ENCODE results near the gene EMSY. TPM values are rescaled to one million over a fixed set of nuclear protein-coding genes. Genes with fewer than 3 reads are reported as not detected.

The EMSY gene
- total RNA-seq, 1 experiment from 2014 or later, result 29.3 TPM

DNA sequence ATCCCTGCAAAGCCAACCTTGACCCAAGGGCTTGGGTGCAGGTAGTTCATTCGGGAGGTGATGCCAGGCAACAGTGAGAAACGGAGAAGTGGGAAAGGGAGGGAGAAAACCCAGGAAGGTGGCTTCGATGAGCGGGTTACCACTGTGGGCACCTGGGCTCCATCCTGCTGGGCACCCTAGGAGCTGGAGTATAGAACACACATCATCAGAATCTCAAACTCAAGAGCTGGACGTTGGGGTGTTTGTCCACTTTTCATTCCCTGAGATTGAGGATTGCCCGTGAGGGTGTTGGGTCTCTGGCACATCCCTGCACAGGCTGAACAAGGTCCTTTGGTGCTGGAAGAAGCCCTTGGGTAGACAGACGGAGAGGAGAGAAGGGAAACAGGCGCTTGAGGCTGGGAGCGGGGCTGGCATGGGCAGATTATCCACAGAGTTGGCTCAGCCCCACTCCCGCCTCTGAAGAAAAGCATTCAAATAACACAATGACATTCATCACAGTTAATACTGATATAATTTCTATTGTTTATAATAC is 155.4 kb downstream of the EMSY start:
- TF ChIP-seq, protein P1, sequence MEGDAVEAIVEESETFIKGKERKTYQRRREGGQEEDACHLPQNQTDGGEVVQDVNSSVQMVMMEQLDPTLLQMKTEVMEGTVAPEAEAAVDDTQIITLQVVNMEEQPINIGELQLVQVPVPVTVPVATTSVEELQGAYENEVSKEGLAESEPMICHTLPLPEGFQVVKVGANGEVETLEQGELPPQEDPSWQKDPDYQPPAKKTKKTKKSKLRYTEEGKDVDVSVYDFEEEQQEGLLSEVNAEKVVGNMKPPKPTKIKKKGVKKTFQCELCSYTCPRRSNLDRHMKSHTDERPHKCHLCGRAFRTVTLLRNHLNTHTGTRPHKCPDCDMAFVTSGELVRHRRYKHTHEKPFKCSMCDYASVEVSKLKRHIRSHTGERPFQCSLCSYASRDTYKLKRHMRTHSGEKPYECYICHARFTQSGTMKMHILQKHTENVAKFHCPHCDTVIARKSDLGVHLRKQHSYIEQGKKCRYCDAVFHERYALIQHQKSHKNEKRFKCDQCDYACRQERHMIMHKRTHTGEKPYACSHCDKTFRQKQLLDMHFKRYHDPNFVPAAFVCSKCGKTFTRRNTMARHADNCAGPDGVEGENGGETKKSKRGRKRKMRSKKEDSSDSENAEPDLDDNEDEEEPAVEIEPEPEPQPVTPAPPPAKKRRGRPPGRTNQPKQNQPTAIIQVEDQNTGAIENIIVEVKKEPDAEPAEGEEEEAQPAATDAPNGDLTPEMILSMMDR (conservative IDR thresholded peaks at IDR 0.05), result no peak
- H3K23me2 ChIP-seq (ENCODE audit: insufficient read length, low read depth, low read length, poor library complexity, severe bottlenecking), result no peaks in the 10 kb centered on the region
- no peak overlapping the region for H2BK5ac ChIP-seq (ENCODE audit: insufficient read length, low read length)
- no peak overlapping the region for H2AK5ac ChIP-seq (ENCODE audit: insufficient read length, low read length)
- H3K9me3 ChIP-seq (ENCODE audit: control insufficient read depth, low read depth, low read length), result no peaks in the 10 kb centered on the region
- H3K4me1 ChIP-seq (ENCODE audit: insufficient read depth, low read length), result no peaks in the 10 kb centered on the region
- no peak overlapping the region for H3K9ac ChIP-seq (ENCODE audit: extremely low read depth, insufficient read length, low read length)
- H3K4ac ChIP-seq (ENCODE audit: low read depth, low read length), result no peak overlapping the region
- DNase-seq, result no peak
- H2BK20ac ChIP-seq (ENCODE audit: low read depth, low read length, poor library complexity, severe bottlenecking), result no peak overlapping the region
- no peak overlapping the region for H2AFZ ChIP-seq (ENCODE audit: low read length)
- no peak overlapping the region for H3K27ac ChIP-seq (ENCODE audit: insufficient read length, low read depth, low read length)
- H3K79me2 ChIP-seq (ENCODE audit: insufficient read depth, low read length), result no peaks in the 10 kb centered on the region
- H3K79me1 ChIP-seq (ENCODE audit: insufficient read depth, low read depth, low read length, poor library complexity, severe bottlenecking), result no peaks in the 10 kb centered on the region
- Mint-ChIP-seq H3K36me3 (ENCODE audit: insufficient read depth in 1 of 3, low read depth in 3 of 3) (no peaks in the 10 kb centered on the region), H3K27ac (no peak overlapping the region), H3K9me3 (no peaks in the 10 kb centered on the region), H3K4me3 (no peak overlapping the region), H3K27me3 (ENCODE audit: low read depth) (peaks cover 2% of the 10 kb centered on the region), H3K4me1 (peaks cover 3 to 10% of the 10 kb centered on the region in 2 experiments; a peak in 3 of 4 replicates)
- no peak overlapping the region for H2BK15ac ChIP-seq (ENCODE audit: low read depth, low read length)
- no peak overlapping the region for H3K4me2 ChIP-seq (ENCODE audit: insufficient read depth, insufficient read length, low read length)
- H2BK120ac ChIP-seq (ENCODE audit: low read depth, low read length, poor library complexity, severe bottlenecking), result no peak overlapping the region
- no peak overlapping the region for H4K5ac ChIP-seq (ENCODE audit: insufficient read length, low read depth, low read length)
- H3K18ac ChIP-seq (ENCODE audit: insufficient read length, low read depth, low read length), result no peak overlapping the region
- no peak overlapping the region for H3K56ac ChIP-seq (ENCODE audit: insufficient read length, low read depth, low read length)
- no peaks in the 10 kb centered on the region for H3K27me3 ChIP-seq (ENCODE audit: insufficient read depth, low read length)
- no peak overlapping the region for H3T11ph ChIP-seq (ENCODE audit: low read length)
- WGBS (ENCODE audit: extremely low coverage, insufficient read length, low lambda C conversion rate), result no CpG with 5 or more reads among the region's 10 CpGs
- H4K20me1 ChIP-seq (ENCODE audit: control insufficient read depth, insufficient read depth, insufficient read length), result no peaks in the 10 kb centered on the region
- H4K91ac ChIP-seq (ENCODE audit: insufficient read length, low read depth, low read length), result no peak overlapping the region
- H2BK12ac ChIP-seq (ENCODE audit: insufficient read length, low read depth, low read length), result no peak overlapping the region
- H3K14ac ChIP-seq (ENCODE audit: insufficient read depth, low read length), result no peak overlapping the region
- no peak overlapping the region for H3K23ac ChIP-seq (ENCODE audit: insufficient read length, low read depth, low read length)
- H4K8ac ChIP-seq (replicated peaks; ENCODE audit: insufficient read length, low read depth, low read length), result no peak overlapping the region

Measured in H9 (cell line).